Endothelial cell (in vitro differentiated cells): ENCODE data around the gene CMTM8. TPM values are rescaled to one million over a fixed set of nuclear protein-coding genes. Genes with fewer than 3 reads are reported as not detected.

ENCODE experiments used
- DNase-seq: peaks from one replicate; pipeline ENCODE4 v3.0.0; 2021; ENCODE audit warnings: low spot score
- H3K27ac Mint-ChIP-seq: one replicate; pipeline ENCODE4 v1.8.0; 2021; ENCODE audit warnings: mixed read lengths, inconsistent platforms; ENCODE audit not compliant: unreplicated experiment
- H3K27me3 Mint-ChIP-seq: one replicate; pipeline ENCODE4 v1.8.0; 2021; ENCODE audit warnings: mild to moderate bottlenecking, moderate library complexity, mixed read lengths, inconsistent platforms; ENCODE audit not compliant: unreplicated experiment
- H3K36me3 Mint-ChIP-seq: one replicate; pipeline ENCODE4 v1.8.0; 2021; ENCODE audit warnings: mild to moderate bottlenecking, low read depth, mixed read lengths, inconsistent platforms; ENCODE audit not compliant: unreplicated experiment
- H3K4me1 Mint-ChIP-seq: one replicate; pipeline ENCODE4 v1.8.0; 2021; ENCODE audit warnings: mild to moderate bottlenecking, mixed read lengths, inconsistent platforms; ENCODE audit not compliant: unreplicated experiment
- H3K4me3 Mint-ChIP-seq: one replicate; pipeline ENCODE4 v1.8.0; 2021; ENCODE audit warnings: mild to moderate bottlenecking, mixed read lengths, inconsistent platforms; ENCODE audit not compliant: unreplicated experiment
- H3K9me3 Mint-ChIP-seq: one replicate; pipeline ENCODE4 v1.8.0; 2021; ENCODE audit warnings: mixed read lengths, inconsistent platforms; ENCODE audit not compliant: unreplicated experiment
- total RNA-seq: library from RNA; stranded (reverse); fragmentation: NEBNext Ultra II Directional; extraction: Animal tissue kit (Norgen Biotek cat#: 25700); gene quantifications from one replicate; pipeline ENCODE4 v1.2.1, GENCODE V29; 2021; ENCODE audit not compliant: unreplicated experiment
- TF ChIP-seq, protein P1 (sequence below): fragments of 200-600 bp; sonication (generic); IDR thresholded peaks from one replicate; pipeline ENCODE4 v1.5.0; 2021; ENCODE audit warnings: antibody characterized with exemption; ENCODE audit not compliant: unreplicated experiment

CMTM8 gene
- total RNA-seq, 1 donor from 2014 or later = 16.2 TPM

DNA sequence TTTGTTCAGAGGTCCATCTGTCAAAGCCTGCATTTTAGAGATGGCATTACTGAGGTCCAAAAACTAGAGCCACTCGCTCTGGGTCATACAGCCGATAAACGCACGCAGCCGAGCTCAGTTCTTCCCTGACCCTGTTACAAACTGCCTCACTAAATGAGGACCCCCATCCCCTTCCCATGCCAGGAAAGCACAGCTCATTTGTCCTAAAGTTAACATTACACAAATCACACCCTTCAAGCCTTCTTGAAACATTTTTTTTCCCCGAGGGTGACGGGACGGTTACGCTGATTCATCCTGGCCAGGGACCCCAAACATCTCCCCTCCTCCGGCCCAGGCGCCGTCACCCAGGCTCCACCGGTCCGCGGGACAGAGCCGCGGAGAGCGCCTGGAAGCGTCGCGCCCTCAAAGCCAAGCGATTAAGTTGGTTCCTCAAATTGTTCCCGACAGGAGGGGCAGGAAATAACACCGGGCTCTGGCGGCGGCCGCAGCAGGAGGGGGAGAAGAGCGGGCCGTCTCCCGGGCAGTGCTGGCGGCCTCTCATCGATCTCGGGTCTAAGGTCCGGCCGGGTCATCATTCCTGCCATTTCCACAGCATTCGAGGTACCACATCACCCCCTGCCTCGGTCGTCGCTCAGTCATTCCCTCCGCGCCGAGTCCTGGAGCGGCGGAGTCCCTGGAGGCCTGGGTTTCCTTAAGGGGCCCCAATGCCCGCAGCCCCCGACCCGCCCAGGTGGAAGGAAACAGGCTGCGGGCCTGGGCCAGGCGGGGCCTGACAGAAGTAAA, 619 bp upstream of the CMTM8 start:
- TF ChIP-seq, protein P1, sequence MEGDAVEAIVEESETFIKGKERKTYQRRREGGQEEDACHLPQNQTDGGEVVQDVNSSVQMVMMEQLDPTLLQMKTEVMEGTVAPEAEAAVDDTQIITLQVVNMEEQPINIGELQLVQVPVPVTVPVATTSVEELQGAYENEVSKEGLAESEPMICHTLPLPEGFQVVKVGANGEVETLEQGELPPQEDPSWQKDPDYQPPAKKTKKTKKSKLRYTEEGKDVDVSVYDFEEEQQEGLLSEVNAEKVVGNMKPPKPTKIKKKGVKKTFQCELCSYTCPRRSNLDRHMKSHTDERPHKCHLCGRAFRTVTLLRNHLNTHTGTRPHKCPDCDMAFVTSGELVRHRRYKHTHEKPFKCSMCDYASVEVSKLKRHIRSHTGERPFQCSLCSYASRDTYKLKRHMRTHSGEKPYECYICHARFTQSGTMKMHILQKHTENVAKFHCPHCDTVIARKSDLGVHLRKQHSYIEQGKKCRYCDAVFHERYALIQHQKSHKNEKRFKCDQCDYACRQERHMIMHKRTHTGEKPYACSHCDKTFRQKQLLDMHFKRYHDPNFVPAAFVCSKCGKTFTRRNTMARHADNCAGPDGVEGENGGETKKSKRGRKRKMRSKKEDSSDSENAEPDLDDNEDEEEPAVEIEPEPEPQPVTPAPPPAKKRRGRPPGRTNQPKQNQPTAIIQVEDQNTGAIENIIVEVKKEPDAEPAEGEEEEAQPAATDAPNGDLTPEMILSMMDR = no peak
- peak; percentile 66 for DNase-seq
- Mint-ChIP-seq H3K4me1 (peaks cover 53% of the 10 kb centered on the region), H3K27ac (peak overlapping the region; percentile 91), H3K27me3 (peaks cover 9% of the 10 kb centered on the region), H3K9me3 (peaks cover 4% of the 10 kb centered on the region), H3K4me3 (peak overlapping the region; percentile 86), H3K36me3 (peaks cover 24% of the 10 kb centered on the region)

DNA sequence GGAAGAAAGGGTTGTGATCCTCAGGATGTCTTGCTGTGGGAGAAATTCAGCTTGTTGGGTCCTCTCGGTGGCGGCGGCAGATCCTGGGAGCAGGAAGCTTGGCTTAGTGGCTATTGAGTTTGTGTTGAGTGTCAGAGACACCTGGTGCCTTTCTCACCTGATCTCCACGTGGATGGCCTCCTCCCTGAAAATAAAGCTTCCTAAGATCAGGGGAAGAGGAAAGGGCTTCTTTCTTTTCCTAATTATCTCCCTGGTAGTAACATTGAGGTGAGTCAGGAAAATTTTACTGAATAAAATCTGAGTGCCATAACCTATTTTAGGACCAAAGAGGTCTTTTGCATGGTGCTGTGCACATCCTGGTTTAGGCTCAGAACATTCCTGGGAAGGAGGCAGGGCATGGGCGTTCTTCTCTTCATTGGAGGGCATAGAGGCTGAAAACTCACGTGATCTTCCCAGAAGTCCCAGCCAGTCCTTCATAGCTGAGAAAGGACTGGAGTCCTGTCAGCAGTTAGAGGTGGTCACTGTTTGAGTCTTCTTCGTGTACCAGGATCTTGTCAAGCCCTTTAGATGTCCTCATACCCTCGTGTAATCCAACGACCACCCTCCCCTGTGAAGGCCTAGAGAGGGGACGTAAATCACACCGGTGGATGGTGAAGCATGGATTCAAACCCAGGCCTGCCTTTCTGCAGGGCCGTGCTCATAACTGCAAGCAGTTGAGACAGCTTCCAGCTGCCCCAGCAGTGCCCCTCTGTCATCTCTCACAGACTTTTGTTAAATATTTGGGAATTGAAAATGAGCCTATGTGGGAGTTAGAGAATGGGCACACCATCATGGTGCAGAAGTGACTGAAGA, 1.1 kb downstream of the CMTM8 start:
- peaks cover 4% of the 10 kb centered on the region for H3K9me3 Mint-ChIP-seq
- peak overlapping the region; percentile 84 for H3K27ac Mint-ChIP-seq
- peaks cover 24% of the 10 kb centered on the region for H3K36me3 Mint-ChIP-seq
- peaks cover 9% of the 10 kb centered on the region for H3K27me3 Mint-ChIP-seq
- H3K4me3 Mint-ChIP-seq = peak overlapping the region; percentile 94
- peaks cover 57% of the 10 kb centered on the region for H3K4me1 Mint-ChIP-seq
- no peak for DNase-seq
- TF ChIP-seq, protein P1 = no peak

DNA sequence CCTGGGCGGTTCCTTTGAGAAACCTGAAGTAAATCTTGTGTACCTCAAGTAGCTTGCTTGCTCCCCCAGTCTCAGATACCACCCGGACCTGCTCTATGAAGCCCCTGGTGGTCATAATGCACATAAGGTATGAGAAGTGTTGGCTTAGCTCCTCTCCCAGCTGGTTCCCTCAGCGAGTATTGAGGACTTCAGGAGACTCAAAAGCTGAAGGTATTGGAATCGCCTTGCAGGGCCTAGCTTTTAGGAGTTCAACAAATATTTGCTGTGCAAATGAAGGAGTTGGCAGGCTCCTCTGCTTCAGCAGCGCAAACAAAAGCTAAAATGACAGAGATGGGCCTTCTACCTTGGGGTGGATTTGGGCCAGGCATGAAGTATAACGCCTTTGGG, 1.7 kb downstream of the CMTM8 start:
- DNase-seq = peak; percentile 44
- Mint-ChIP-seq H3K4me3 (peak overlapping the region; percentile 94), H3K27ac (no peak overlapping the region), H3K27me3 (peaks cover 9% of the 10 kb centered on the region), H3K36me3 (peaks cover 24% of the 10 kb centered on the region), H3K9me3 (peaks cover 4% of the 10 kb centered on the region), H3K4me1 (peaks cover 63% of the 10 kb centered on the region)
- TF ChIP-seq, protein P1 = peak; percentile 60

DNA sequence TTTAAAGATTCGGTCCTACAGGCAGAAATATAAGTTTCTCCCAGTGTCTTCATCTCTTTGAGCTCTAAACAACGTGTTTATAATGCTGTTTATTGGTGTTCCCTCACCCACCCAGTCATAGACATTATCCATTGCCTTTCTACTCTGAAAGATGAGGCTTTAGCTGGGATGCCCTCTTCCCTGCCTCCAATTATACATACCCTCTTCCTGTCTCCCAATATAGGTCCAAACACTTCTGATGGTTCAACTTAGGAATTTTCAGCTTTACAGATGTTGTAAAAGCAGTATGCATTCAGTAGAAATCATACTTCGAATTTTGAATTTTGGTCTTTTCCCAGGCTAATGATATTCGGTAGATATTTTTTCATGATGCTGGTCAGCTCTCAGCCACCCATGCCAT, 2.6 kb downstream of the CMTM8 start:
- H3K27ac Mint-ChIP-seq = no peak overlapping the region
- H3K4me1 Mint-ChIP-seq = peaks cover 63% of the 10 kb centered on the region
- DNase-seq = no peak
- no peak overlapping the region for H3K4me3 Mint-ChIP-seq
- H3K9me3 Mint-ChIP-seq = peaks cover 4% of the 10 kb centered on the region
- H3K27me3 Mint-ChIP-seq = peaks cover 9% of the 10 kb centered on the region
- TF ChIP-seq, protein P1 = no peak
- H3K36me3 Mint-ChIP-seq = peaks cover 24% of the 10 kb centered on the region
